Suppressor macrophage treated with lipopolysaccharide for 1 hour (primary cell): ENCODE results near the gene BIRC7.

Experiments
- DNase-seq, 3 donors: peaks; one replicate each; pipeline ENCODE4 v3.0.0-alpha.2; 2020 to 2022

Gene BIRC7

DNA sequence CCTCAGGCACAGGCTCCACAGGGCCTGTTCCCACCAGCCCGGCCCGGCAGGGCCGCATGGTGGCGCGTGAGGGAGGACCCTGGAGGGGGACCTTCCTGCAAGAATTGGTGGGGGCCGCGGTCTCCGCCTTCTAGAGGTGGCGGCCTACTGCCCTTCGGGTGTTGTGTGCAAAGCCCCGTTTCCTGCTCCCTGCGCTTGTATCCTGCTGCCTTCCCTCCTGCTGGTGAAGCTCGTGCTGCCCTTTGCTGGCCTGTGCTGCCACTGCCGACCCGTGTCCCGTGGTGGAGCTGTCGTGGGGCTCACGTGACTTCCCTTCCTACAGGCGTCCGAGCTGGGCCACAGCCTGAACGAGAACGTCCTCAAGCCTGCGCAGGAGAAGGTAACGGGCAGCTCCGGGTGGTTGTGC is 48.8 kb downstream of the BIRC7 start:
- DNase-seq: peak in 1 of 3 donors; percentile 31

DNA sequence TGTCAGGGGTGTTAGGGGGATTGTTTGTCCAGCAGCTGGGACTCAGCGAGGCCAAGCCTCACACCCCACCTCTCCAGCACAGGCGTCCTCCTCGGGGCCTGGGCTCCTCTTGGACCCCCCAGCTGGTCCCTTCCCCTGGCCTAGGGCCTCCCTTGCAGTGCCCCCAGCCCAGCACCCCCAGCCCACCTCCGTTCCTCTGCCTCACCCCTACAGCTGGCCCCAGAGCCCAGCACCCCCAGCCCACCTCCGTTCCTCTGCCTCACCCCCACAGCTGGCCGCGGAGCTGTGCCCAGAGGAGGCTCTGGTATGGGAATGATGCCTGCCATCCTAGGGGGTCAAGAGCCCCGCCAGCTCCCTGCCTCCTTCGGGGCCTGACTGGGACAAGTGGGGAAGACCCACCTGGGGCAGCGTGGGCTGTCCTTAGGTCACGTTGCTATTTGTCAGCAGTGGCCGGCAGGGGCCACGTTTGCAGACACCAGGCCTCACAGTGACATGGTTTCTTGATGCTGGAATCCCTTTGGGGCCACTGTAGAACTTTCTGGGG is 49.3 kb downstream of the BIRC7 start:
- DNase-seq: no peak

DNA sequence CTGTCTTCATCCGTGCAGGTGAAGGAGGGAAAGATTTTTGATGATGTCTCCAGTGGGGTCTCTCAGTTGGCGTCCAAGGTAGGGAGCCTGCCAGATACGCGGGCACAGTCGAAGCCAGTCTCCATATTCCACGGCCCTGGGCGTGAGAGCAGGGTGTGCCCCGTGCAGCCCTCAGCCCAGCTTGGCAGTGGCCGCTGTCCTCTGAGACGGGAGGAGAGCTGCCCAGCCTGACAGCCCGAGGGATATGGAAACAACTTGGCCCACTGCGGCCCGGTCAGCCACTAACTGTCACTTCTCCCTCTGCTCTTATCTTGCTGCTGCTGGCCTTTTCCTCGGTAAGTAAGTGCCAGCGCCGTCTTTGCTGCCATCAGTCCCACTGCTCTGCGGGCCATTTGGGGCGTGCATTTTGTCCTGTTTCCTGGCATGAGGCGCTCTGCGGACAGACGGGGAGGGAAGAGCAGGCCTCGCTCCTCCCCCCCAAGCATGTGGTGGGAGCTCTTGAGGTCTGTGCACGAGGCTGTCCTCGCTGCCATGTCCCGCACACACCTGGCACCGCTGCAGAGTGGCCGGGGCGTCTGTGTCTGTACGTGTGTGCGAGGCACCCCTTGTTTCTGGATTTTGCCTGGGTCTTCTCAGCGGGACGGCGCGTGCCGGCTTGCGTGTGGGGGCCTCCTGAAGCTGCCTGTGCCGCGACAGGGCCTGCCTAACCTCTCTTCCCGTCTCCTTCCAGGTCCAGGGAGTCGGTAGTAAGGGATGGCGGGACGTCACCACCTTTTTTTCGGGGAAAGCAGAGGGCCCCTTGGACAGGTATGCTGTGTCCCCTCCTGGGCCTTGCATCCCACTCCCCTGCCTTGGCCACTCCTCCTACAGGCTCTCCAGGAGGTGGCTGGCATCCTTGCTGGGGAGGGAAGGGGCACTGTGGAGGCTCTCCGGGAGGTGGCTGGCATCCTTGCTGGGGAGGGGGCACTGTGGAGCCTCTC is 50.2 kb downstream of the BIRC7 start:
- no peak for DNase-seq

DNA sequence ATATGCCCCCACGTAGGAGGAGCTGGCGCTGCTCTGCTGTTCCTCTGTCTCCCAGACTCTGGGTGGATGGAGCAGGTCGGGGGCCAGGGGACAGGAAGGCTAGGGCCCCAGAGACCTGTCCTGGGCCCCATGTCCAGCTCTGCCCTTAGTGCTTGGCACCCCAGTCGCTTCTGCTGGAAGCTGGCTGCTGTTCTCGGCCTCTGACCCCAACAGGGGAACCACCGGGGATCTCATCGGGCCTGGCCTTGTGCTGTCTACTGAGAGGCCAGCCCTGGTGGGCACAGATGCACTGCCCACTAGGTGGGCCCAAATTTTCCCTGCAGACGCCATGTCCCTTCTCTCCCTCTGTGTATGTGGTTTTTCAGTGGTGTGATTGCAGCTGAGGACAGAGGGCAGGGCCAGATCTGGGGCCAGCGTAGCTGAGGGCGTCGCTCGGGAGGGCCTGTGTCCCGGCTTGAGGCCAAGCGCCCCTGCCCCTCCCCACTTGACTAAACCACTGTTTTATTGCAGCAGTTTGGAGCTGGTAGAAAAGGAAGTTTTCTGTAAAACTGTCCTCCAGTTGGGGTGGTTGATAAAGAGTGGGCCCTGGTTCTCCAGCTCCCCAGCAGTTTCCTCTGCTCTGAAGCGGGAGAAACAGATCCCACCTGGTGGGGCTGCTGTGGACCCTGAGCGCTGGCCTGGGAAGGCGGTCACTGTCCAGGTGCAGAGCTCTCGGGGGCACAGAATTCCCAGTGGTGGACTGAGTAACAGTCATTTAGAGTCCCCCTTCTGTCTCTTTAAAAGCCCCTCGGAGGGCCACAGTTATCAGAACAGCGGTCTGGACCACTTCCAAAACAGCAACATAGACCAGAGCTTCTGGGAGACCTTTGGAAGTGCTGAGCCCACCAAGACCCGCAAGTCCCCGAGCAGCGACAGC is 51.3 kb downstream of the BIRC7 start:
- no peak for DNase-seq

DNA sequence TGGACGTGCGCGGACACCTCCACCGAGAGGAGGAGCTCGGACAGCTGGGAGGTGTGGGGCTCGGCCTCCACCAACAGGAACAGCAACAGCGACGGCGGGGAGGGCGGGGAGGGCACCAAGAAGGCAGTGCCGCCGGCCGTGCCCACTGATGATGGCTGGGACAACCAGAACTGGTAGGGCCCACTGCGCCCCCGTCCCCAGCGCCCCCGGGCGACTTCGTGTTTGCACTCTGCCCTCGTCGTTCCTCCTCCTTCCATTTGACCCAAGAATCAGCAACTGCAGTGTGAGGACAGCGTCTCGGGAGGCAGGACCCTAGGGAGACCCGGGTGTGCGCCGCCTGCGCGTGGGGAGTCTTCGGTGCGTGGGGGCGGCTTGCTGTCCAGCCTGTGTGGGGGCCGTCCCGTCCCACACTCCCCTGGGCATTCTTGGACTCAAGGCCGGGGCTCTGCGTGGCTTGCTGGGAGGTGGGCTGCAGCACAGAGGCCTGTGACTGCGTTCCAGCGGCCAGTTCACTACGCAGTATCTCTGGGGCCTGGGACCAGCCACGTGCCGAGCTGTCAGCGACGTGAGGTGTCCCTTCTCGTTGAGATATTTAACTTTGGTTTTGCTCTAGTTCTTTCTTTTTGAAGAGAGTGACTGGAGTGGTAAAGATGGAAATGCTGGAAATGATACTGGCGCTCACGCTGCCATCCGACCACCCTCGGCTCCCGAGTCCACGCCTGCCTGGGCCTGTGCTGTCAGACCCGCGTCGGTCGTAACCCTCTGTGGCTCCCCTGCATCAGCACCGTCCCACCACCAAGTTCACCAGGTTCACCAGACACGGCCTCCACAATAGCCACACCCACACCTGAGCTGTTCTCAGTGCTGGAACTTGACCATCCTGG is 52.2 kb downstream of the BIRC7 start:
- DNase-seq: no peak

DNA sequence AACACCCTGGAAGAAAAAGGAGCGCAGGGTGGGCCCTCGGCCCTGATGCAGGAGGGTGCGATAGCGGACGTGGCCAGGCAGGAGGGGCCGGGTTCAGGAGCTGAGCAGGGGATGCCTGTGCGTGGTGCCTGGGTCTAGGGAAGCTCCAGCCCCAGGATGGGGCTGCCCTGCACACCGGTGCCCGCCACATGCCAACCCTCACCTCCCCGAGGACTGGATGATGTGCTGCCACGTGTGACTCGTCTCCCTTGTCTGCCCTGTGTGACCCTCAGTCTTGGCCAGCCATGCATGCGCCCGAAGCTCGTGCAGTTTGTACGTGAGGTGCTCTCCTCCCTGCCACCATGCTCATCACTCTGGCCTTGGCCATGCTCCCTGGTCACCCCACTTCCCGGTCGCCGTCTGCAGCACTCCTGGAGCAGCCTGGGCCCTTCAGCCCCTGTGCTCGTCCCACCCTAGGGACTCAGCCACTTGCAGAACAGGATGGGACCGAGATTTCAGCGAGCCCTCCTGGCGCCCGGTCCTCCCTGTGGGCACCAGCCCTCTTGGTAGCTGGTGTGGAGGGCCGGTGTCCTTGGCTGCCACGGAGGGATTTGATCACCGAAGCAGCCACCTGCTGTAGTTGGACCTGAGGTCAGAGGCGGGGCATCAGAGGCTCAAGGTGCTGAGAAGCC is 53.0 kb downstream of the BIRC7 start:
- no peak for DNase-seq

DNA sequence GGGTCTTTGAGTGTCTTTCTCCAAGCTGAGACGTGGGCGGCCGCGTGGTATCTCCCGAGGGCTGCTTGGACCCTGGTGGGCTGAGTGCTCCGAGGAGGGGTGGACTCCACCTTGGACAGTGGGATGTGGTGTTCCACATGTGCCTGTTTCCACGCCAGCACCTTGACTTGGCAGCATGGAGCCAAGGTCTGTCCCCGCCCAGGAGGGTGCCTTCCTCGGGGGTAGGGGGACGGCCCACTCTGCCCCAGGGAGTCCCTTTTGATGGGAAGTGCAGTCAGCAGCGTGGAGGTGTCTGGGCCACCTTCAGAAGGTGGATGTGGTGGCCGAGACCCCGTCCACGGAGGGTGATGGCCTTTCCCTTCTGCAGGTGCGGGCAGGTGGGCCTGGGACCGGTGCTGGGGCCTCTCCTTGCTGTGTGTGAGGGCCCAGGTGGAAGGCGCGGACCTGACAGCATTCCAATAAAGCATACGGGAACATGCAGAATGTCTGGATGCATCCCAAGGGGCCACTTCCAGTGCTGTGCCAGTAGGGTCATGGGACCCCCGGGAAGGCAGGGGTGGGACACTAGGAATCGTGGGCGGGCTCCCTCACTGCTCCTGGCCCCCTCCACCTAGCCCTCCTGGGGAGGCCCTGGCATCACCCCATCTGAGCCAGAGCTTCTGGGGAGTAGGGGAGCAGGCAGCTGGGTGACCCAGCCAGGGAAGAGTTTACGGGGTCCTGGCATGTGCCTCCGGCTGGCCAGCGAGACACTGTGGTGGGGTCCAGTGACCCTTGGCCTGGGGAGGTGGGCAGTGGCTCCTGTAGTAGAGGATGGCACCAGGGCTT is 53.8 kb downstream of the BIRC7 start:
- no peak for DNase-seq
